DND-41 (cell line): ENCODE measurements around the gene DLK1.

Experiments
- CTCF ChIP-seq: IDR thresholded peaks from 2 replicates; pipeline ENCODE4 v1.5.1; 2012; ENCODE audit warnings: borderline replicate concordance, low read length, moderate library complexity, mild to moderate bottlenecking; ENCODE audit not compliant: poor library complexity, severe bottlenecking; ENCODE audit errors: extremely low read depth
- EZH2 ChIP-seq: IDR thresholded peaks from 3 replicates; pipeline ENCODE4 v1.6.1; 2012; ENCODE audit warnings: borderline replicate concordance, low read depth, mild to moderate bottlenecking, moderate library complexity, low read length, inconsistent platforms; ENCODE audit not compliant: severe bottlenecking

- TF ChIP-seq CTCF (no peak), EZH2 (no peak)
These were observed 905 bp upstream of the DLK1 start for GRCh38 chr14:100725587-100726387.
